Measurements from ENCODE around the gene PLAAT4.

PLAAT4 gene, protein sequence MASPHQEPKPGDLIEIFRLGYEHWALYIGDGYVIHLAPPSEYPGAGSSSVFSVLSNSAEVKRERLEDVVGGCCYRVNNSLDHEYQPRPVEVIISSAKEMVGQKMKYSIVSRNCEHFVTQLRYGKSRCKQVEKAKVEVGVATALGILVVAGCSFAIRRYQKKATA

DNA sequence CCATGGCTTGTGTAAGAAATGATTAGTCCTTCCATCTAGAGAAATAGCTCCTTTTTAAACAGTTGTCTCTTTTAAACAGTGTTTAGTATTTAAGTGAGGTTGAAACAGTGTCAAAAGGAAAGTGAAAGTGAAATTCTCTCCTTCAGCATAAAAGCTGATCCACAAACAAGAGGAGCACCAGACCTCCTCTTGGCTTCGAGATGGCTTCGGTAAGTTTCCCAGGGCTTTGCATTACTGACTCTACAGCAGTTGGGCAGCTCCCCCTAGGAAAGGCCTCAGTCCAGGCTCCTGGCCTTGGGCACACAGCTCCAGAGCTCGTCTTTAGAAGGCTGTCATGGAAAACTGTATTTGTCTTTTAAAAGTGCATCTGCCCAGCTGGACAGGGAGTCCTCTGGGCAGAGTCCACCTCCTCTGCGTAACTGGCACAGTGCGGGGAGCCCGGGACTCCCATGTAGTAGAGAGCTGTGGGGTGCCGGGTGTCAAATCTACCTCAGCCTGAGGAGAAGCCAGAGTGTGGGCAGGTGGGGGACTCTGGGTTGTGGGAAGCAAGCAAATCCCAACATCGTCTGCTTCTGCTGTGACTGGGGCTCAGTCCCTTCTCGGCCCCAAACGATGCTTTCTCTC is at the start of gene PLAAT4:
Gene PLAAT4, plus strand, starts transcription at position 140 of the 624 bp plus-strand sequence. Its CDS starts 61 bp downstream, at position 201.
- DNase-seq (ENCODE audit: low spot score) = peak; percentile 63

DNA sequence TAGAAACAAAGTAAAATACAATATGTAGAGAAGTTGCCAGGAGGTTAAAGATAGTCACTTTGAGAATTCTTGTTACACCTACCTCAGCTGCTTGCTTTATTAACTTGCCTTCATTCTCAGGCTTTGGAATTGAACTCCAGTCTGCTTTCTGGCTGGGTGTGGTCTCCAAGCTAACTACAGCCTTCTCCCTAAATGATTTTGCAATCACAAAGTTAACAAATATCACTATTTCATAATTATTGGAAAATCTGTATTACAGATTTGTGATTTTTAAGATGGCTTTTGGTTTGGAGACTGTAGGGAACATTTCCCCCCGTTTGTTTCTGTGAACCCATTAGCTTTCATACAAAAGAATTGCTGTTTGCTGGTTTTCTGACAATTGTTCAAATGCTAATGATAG is 47.8 kb upstream of the PLAAT4 start:
- no peak for DNase-seq (ENCODE audit: low spot score)

DNA sequence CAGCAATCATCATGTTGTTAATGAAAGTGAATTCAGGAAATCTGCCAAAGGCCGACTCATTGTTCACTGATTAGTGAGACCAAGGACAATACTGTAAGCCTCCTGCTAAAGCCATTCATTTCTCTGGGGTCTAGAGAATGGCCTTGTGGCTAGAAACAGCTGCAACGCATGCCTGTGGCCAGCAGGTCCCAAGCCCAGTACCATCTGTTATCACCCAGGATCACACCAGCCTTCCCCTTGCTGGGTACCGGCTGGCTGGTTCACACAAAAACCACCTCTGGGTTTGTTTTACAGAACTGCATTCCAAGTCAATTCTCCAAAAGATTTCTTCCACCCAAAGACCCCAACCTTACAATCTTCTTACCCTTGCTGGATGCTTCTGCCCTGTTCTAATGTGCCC is 46.7 kb upstream of the PLAAT4 start:
- DNase-seq (ENCODE audit: low spot score) = no peak

DNA sequence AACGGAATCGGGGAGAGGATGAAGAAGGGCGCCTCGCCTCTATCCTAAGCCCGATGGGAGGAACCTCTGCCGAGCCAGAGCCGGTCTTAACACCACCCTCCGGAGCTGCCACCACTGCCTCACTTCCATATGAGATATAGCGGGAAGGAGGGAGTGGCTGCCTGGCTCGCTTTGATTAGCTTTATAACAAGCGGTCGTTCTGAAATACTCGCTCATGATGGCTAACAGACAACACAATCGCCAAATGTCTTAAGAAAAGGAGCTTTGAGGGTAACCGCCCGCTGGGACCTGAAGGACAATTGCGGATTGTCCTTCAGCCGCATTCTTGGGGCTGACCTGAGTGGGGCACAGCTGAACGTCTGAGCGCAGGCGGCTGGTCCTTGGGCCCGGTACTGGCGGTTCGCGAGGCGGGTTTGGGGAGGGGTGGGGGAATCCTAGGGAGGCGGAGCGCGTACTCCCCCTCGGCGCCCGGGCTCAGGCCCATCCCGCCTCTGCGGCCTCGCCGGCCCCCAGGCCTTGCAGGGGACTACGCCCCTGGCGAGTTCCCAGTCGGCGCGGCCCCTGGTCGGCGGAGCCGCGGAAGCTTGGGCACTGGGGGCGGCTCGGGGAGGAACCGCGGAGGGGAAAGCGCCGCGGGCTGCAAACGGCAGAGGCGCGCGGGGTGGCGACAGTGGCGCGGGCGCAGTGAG is 45.9 kb upstream of the PLAAT4 start, which contains the start of gene PLAAT5:
Gene PLAAT5, minus strand, starts transcription at position 617 of the 689 bp plus-strand sequence. Its CDS starts 133 bp downstream, at position 484.
- DNase-seq (ENCODE audit: low spot score) = peak; percentile 10

DNA sequence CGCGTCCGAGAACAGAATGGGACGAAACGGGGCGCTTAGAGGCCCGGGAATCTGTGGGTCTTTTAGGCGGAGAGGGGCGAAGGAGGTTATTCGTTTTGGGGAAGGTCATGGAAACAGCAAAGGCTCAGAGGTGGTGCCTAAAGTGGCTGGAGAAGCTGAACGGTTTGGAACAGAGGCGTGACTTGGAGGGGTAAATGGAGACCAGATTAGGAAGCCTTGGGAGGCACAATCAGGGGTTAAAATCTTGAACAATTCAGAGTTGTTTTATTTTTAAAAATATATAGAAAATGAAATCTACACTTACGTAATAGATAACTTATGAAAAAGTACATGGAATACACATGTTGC is 45.4 kb upstream of the PLAAT4 start:
- no peak for DNase-seq (ENCODE audit: low spot score)

DNA sequence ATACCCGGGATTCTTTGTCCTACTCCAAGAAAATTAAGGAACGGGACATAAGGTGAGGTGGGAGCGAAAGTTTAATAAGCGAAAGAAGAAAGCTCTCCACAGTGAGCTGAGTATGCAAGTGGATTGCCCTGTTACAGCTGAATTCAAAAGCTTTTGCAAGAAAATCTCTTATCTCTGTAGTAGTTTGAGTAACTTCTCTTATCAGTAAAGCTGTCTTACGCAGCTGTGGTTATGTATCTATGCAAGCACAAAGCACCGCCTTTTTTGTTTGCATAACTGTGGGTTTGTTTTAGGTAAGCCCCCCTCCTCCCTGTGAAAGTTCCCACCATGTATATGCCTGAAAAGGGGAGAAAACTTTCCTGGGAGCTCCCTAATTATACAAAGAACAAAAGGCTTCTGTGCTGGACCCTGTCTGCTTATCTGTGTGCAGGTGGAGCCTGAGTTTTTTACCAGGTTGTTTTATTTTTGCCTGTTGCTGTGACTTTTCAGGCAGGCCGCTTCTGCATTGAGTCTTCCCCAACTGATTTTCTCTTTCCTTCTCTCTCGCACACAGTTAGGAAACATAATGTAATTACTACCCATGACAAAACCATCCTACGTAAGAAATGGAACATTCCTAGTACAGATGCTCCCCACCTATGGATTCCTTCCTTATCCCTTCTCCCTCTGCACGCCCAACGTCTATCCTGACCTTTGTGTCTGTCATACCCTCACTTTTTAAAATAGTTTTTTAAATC is 44.8 kb upstream of the PLAAT4 start:
- no peak for DNase-seq (ENCODE audit: low spot score)

DNA sequence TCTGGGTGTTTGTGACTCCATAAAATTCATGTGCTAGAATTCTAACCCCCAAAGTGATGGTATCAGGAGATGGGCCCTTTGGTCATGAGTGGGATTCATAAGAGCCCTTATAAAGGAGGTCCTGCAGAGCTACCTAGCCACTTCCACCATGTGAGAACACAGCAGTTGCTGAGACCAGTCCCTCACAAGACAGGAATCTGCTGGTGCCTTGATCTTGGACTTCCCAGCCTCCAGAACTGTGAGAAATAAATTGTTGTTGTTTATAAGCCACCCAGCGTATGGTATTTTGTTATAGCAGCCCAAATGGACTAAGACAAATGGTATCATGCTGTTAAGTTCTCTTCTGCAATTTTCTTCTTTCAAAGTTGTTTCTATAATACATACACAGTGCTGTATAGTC is 44.2 kb upstream of the PLAAT4 start:
- no peak for DNase-seq (ENCODE audit: low spot score)

DNA sequence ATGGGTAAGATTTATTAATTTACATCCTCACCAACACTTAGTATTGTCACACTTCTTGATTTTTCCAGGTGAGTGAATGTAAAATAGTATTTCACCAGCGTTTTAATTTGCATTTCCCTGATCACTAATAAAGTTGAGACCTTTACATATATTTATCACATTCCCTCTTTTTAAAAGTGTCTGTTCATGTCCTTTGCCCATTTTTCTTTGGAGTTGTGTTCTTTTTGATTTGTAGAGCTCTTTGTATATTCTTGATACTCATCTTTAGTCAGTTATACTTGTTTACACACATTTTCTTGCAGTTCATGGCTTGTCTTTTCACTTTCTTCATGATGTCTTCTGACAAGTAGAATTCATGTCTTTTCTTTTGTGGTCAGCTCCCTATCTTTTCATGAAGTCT is 43.5 kb upstream of the PLAAT4 start:
- DNase-seq (ENCODE audit: low spot score) = no peak

DNA sequence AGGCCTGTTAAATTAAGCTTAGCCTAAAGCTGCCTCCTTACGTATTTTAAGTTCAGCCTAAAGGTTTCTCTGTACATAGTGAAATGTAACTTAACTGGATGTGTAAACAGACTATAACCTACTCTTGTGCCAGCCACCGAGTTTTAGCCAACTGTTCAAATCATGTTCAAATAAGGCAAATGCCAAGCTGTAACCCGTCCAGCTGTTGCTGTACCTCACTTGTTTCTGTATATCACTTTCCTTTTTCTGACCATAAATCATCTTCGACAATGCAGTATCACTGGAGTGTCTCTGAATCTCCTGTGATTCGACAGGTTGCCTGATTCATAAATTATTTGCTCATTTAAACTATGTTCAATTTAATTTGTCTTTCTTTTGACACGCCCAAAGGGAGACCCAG is 41.6 kb upstream of the PLAAT4 start:
- no peak for DNase-seq (ENCODE audit: low spot score)

DNA sequence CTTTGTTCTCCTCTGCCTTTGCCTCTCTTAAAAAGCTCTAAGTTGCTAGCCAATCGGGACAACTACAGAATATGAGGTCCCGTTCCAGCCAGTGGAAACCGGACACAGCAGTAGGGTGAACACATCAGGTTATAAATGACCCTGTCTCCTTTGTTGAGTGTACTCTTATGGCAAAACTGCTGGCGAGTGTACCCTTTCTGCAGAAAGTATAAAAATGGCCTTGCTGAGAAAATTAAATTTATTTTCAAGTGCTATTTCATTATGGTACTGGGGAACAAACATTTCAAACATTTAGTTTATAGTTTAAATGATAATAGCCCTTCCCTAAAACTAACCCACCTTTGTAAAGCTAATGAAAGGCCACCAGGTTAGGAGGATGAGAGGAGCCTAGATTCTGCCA is 36.7 kb upstream of the PLAAT4 start:
- no peak for DNase-seq (ENCODE audit: low spot score)

DNA sequence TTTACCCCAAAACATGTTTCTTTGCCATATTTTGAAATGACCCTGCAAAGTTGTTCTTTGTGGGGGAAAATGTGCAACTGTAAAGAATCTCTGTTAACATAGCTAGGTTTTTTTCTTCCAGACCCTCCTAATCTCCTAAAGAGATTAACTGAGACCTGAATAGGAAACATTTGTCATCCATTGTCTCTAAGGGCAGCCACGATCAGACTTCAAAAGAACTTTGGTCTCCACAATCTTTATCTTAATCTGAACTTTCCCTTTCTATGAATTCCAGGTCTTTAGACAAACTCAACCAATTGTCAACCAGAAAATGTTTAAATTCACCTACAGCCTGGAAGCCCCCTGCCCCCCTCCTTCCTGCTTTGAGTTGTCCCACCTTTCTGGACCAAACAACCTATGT is 35.4 kb upstream of the PLAAT4 start:
- DNase-seq (ENCODE audit: low spot score) = no peak

DNA sequence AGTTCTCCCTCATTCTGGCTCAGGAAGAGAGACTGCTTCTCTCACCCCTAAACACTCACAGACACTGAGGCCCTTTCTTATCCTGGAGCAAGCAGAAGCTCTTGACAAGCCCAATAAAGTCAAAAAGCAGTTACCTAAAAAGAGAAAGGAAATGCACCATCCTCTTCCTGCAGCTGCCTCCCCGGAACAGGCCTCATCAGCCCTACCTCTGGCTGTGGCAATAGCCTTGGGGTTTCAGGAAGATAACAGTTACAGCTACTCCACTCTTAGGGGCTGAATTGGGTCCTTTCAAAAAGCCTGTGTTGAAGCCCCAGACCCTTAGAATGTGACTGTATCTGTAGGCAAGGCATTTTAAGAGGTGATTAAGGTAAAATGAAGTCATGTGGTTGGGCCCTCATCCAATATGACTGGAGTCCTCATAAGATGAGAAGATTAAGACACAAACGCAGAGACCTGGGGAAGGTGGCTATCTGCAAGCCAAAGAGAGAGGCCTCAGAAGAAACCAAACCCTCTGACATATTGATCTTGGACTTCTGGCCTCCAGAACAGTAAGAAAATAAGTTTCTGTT is 34.3 kb upstream of the PLAAT4 start:
- no peak for DNase-seq (ENCODE audit: low spot score)

DNA sequence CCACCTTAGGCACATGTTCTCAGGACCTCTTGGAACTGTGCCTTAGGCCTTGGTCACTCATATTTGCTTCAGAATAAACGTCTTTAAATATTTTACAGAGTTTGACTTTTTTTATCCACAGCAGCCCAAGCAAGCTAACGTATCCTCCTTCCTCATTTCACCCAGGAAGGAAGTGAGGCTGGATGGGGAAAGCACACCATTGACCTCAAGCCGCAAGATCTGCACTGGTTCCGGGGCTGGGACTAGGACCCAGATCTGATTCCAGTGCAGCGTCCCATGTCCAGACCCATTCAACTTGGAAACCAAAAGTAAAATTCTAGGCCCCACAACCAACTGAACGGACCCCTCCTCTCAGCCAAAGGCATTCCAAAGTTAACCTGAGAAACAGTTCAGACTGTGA is 33.1 kb upstream of the PLAAT4 start:
- no peak for DNase-seq (ENCODE audit: low spot score)

DNA sequence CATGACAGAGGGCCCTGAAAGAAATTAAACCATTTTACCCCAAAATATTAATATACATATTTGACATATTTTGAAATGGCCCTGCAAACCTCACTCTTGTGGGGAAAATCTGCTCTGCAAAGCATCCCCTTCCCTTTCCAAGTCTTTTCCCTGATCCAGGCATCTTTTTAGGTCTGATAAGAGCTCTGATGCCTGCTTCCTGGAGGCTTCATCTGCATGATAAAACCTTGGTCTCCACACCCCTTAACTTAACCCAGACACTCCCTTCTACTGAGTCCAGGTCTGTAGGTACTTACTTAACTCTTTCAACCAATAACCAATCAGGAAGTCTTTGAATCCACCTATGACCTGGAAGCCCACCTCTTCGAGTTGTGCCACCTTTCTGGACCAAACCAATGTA is 32.6 kb upstream of the PLAAT4 start:
- DNase-seq (ENCODE audit: low spot score) = no peak

DNA sequence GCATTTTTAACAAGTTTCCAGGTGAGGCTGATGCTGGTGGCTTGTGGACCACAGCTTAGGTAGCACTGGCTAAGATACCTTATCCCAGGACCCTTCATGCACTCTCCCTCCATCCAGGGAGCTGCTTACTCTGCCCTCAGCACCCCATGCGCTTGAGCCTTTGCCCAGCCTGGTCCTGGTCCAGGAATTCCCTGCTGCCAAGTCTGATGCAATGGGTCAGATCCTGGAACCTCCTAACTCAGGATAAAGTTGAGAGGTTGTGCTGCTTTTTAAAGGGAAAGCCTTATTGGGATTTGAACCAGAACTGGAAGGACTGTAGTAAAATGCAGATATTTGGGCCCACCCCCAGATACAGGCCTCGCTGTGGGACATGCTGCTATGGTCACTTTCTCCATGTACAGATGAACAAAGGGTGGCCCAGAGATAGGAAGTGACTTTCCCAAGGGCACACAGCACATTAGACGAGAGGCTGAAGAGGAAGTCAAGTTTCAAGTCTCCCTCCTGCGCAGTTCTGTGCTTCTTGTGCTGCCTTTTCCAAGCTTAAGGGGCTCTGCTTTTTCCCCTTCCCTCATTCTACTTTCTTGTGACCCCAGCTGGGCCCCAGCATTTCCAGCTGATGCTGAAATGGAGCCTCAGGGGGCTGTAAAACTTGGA is 31.5 kb upstream of the PLAAT4 start:
- no peak for DNase-seq (ENCODE audit: low spot score)

DNA sequence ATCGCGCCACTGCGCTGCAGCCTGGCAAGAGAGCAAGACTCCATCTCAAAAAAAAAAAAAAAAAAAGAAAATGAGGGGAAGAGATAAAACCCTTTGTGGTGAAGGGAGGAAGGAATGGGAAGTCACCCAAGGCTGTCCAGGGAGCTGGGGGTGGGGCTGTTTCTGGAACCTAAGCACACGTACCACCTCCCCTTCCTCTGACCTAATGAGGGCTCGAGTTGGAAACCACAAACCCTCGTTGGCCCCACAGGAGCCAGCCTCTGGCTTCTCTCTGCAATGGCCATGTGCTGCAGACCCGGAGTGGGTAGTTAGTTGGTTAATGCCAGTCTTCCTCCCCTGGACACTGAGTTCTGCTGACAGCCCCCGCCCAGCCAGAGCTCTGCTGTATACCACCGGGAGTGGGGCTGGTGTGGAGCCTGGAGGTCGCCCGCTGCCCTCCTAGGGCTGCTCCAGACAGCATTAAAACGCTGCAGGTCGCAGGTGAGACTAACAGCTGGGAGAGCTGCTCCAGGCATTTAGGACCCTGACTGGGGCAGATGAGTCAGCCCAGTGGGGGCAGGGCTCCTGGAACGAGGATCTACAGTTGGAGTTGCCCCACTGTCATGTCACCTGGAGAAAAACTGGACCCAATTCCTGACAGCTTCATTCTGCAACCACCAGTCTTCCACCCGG is 30.6 kb upstream of the PLAAT4 start, which contains the start of gene LGALS12:
Gene LGALS12, plus strand, starts transcription at position 228 of the 672 bp plus-strand sequence. Its CDS starts 375 bp downstream, at position 603.
- DNase-seq (ENCODE audit: low spot score) = no peak

DNA sequence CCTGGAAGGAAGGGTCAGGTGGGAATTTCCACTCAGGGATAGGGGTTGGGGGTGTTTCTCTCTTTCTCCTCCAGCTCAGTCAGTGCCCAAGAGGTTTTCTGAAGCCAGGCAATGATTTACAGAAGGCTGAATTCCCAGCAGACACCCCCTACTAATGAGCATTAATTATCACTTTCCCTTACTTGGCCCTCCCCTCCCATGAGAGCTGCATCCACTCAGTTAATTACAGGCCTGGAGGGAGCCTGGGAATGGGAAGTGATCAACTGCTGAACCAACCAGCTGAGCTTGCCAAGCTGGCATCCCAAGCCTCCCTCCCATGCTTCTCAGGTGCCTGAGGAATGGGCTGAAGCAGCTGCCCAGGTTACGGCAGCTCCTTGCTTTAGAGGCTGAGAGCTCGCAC is 29.7 kb upstream of the PLAAT4 start:
- no peak for DNase-seq (ENCODE audit: low spot score)

DNA sequence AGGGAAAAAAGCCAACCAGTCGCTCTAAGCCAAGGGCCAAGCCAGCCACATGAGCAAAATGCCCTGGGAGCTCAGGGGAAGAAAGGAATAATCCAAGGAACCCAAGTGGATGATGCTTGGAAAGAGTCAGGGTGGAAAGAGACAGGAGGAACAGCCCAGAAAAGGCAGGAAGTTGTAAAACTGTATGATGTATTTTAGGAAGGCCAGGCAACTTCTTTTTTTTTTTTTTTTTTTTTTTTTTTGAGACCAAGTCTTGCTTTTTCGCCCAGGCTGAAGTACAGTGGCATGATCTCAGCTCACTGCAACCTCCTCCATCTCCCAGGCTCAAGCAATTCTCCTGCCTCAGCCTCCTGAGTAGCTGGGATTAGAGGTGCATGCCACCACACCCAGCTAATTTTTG is 29.1 kb upstream of the PLAAT4 start:
- no peak for DNase-seq (ENCODE audit: low spot score)

DNA sequence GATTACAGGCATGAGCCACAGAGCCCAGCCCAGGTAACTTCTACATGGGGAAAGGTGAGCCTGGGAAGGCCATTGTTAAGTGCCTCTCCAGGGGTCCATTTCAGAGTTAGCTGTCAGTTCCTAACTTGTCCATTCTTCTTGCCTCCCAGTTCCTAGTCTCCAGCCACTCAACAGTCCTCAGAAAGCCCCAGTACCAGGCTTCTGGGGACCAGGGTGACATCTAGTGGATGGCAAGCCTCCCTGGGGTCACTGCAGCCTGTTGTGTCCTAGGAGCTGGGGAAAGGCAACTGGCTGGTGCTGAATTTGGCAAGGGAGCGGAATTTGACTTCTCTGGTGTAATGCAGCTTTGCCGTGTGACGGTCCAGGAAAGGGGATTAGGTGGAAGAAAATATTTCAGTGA is 28.6 kb upstream of the PLAAT4 start:
- peak; percentile 36 for DNase-seq (ENCODE audit: low spot score)

DNA sequence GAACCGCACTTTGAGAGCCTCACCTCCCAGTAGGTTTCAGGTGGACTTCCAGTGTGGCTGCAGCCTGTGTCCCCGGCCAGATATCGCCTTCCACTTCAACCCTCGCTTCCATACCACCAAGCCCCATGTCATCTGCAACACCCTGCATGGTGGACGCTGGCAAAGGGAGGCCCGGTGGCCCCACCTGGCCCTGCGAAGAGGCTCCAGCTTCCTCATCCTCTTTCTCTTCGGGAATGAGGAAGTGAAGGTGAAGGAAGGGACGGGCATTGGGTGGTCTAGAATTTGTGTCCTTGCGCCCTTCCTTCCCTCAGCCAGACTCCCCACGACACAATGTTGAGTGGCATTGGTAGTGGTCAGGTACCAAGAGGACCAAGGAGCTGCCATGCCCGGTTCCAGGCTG is 27.9 kb upstream of the PLAAT4 start:
- no peak for DNase-seq (ENCODE audit: low spot score)

DNA sequence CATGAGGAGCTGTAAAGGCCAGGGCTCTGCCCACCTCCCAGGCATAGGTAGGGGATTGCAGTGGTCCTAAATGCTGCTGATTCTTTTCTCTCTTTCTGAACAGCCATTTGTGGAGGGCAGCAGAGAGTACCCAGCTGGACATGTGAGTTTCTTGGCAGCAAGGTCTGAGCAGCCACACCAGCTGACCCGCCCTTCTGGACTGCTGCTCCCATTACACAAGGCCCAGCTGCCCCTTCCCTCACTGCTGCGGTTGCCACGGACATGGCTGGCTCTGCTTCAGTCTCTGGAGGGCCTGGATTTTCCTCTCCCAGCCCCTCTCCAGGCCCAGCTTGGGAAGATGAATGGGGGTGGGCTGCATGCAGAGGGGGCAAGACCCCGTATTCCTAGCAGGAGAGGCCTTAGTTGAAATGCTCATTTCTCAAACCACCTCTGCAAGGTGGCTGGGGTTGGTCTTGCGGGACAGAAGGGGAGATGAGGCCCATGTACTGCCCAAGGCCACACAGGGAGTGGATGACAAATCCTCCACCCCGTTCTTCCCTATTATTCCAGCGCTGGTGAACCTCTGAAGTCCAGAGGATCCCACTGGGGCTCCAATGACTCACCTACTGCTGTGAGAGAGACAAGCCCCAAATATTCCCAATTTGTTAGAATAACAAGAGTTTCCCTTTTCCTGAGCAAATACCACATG is 26.1 kb upstream of the PLAAT4 start:
- peak; percentile 30 for DNase-seq (ENCODE audit: low spot score)
